Thoracic aorta (tissue), 2 donors: ENCODE data around the gene FHL3. TPM values are rescaled to one million over a fixed set of nuclear protein-coding genes. Genes with fewer than 3 reads are reported as not detected.

Source experiments
- ATAC-seq: fragments of 150-250 bp; one replicate; pipeline ENCODE4 v1.8.0; 2017; ENCODE audit warnings: low read depth; ENCODE audit not compliant: insufficient number of reproducible peaks, low FRiP score
- DNase-seq: peaks from one replicate; pipeline ENCODE4 v3.0.0-alpha.2; 2020; ENCODE audit warnings: low spot score
- H3K27ac ChIP-seq, 2 donors: fragments of 200-600 bp; sonication (generic); 1 replicate in 1 of 2; 2 replicates in 1 of 2; pipeline ENCODE4 v1.5.1; 2016; ENCODE audit warnings: mild to moderate bottlenecking in 2 of 2, moderate library complexity in 2 of 2
- H3K27me3 ChIP-seq: fragments of 200-600 bp; sonication (generic); replicated peaks from 2 replicates; pipeline ENCODE4 v1.6.0; 2016; ENCODE audit warnings: mild to moderate bottlenecking; ENCODE audit not compliant: insufficient read depth
- H3K36me3 ChIP-seq: fragments of 200-600 bp; sonication (generic); one replicate; pipeline ENCODE4 v1.5.1; 2016
- H3K4me1 ChIP-seq, 2 donors: fragments of 200-600 bp; sonication (generic); 1 replicate in 1 of 2; 2 replicates in 1 of 2; pipeline versions ENCODE4 v1.5.1 to v1.6.0; 2016; ENCODE audit warnings: low read depth in 2 of 2, mild to moderate bottlenecking in 1 of 2; ENCODE audit not compliant: control insufficient read depth in 1 of 2
- H3K4me3 ChIP-seq: fragments of 200-600 bp; sonication (generic); 2 replicates; pipeline ENCODE4 v1.5.1; 2016; ENCODE audit warnings: mild to moderate bottlenecking
- H3K9me3 ChIP-seq: fragments of 200-600 bp; sonication (generic); 2 replicates; pipeline ENCODE4 v1.5.1; 2016
- CTCF ChIP-seq: fragments of 200-600 bp; sonication (generic); IDR thresholded peaks from one replicate; pipeline ENCODE4 v1.5.1; 2019; ENCODE audit warnings: antibody characterized with exemption
- total RNA-seq, 2 donors: library from RNA; depleted of rRNA; stranded (reverse); fragments of >200 nt; gene quantifications; one replicate each; pipeline versions ENCODE4 v1.1.0 to v1.2.3, GENCODE V29; 2016

Gene FHL3
- total RNA-seq, 2 donors from 2014 or later = 57.0 to 90.7 TPM

DNA sequence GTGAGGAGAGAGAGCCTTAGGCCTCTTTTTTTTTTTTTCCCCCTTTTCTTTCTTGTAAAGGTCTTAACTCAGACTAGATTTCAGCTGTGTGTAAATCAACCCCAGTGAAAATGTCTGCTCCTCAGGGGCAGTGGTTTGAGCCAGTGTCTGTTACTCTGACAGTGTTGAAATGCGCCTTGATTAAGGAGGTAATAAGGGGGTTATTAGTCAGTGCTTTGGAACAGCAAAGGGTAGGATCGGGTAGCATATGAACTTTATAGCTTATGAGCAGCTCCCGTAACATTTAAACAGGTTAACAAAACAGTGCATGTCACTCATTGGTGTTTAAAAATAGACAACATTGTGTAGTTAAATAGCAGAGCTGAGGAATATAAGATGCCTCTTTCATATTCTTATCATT, 17.5 kb upstream of the FHL3 start:
- DNase-seq = no peak
- no peaks in the 10 kb centered on the region for H3K9me3 ChIP-seq
- no peaks in the 10 kb centered on the region for H3K27me3 ChIP-seq
- H3K36me3 ChIP-seq = peaks cover 60% of the 10 kb centered on the region
- no peak for TF ChIP-seq CTCF
- H3K4me1 ChIP-seq = no peaks in the 10 kb centered on the region
- no peak overlapping the region for H3K4me3 ChIP-seq
- H3K27ac ChIP-seq = no peak overlapping the region
- no peak for ATAC-seq

DNA sequence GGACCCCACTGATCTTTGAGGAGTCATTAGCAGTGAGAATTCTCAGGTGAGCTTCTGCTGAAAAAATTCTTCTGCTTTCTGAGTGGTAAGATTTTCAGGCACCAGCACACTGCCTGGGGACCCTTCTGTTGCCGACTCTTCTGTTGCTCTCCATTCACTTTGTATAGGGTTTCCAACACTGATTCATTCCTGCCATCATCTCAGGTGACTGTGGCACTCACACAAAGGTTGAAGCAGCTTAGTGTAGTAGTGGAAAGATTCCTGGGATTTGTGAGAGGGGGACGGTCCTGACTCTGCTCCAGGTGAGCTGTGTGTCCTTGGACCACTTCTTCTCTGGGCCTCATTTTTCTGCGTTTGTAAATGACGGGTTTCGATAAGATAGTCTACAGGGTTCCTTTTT, 16.7 kb upstream of the FHL3 start:
- Histone ChIP-seq H3K4me1 (no peaks in the 10 kb centered on the region), H3K4me3 (no peak overlapping the region), H3K27me3 (no peaks in the 10 kb centered on the region), H3K9me3 (no peaks in the 10 kb centered on the region), H3K36me3 (peaks cover 69% of the 10 kb centered on the region), H3K27ac (no peak overlapping the region)
- no peak for TF ChIP-seq CTCF
- ATAC-seq = no peak
- DNase-seq = no peak

DNA sequence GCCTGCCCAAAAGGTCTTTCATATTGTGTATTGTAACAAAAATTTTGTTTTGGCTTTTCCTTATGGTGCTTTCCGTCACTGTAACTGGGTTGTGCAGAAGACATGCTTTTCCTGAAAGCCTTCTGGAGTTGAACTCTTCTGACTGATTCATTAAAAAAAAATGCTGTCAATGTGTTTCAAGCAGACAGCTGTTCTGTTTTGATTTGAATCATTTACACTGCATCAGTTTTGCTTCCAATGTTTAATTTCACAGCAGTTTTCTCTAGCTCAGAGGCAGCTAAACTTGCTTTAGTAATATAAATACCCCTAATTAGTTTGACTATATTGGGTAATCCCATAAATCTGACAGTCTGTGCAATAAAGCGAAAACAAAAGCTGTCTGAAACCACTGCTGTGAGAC, 15.1 kb upstream of the FHL3 start:
- Histone ChIP-seq H3K9me3 (no peaks in the 10 kb centered on the region), H3K36me3 (peaks cover 63% of the 10 kb centered on the region), H3K27me3 (no peaks in the 10 kb centered on the region), H3K4me1 (peaks cover 0 to 11% of the 10 kb centered on the region in 2 donors), H3K4me3 (no peak overlapping the region), H3K27ac (no peak overlapping the region)
- TF ChIP-seq CTCF = no peak
- DNase-seq (no peak), ATAC-seq (no peak)

DNA sequence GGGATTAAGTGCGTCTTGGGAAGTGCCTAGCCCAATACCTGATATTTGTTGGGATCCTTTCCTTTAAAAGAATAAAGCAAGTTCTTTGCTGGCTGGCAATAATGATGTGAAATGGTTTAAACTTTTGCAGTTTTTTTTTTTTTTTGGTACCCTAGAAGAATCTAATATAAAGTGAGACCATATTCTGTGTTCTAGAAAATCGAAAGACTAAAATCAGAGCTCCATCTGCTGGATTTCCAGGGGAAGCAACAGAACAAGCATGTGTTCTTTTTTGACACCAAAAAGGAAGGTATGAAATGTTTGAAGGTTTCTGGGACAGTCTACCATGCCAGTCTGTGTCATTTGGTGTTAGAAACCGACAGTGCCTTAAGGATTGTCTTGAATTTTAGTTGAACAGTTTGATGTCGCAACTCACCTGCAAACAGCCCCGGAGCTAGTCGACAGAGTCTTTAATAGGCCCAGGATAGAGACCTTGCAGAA, 13.6 kb upstream of the FHL3 start:
- H3K9me3 ChIP-seq = no peaks in the 10 kb centered on the region
- DNase-seq = no peak
- H3K4me1 ChIP-seq = peaks cover 8 to 26% of the 10 kb centered on the region in 2 donors
- no peaks in the 10 kb centered on the region for H3K27me3 ChIP-seq
- H3K27ac ChIP-seq = no peak overlapping the region
- peak; percentile 29 for TF ChIP-seq CTCF
- no peak overlapping the region for H3K4me3 ChIP-seq
- no peak for ATAC-seq
- H3K36me3 ChIP-seq = peaks cover 54% of the 10 kb centered on the region

DNA sequence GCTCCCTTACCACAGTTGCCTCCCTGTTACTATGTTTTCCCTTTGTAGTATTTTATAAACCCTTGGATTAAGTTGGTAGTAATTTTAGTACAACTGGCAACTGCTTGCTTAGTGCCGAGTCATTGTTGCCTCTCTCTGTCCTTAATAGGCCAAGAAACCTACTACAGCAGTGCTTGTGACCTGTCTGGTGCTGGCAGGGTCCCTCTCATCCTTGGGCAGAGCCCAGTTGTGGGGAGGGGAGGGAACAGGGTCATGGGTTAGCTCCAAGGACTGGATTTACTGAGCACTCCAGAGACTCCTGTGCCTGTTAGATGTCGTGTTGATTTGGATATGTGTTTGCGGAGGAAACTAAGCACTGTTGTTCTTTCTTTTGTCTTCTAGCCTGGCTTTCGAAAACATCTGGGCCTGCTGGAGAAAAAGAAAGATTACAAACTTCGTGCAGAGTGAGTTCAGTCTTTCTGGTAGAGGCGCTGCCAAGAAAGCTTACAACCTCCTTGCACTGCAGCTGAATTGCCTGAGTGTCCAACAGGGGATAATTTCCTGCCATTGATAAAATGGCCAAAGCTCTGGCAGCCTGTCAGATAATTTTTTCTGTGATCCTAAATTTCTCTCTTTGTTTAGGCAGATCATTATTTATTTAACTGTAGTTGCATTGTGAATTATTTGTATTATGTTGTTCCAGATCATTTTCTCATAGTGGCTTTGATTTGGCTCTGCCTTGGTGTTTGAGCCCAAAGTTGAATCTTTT, 10.8 kb upstream of the FHL3 start:
- Histone ChIP-seq H3K4me1 (peaks cover 16 to 36% of the 10 kb centered on the region in 2 donors), H3K36me3 (peaks cover 28% of the 10 kb centered on the region), H3K4me3 (no peak overlapping the region), H3K9me3 (no peaks in the 10 kb centered on the region), H3K27me3 (no peaks in the 10 kb centered on the region), H3K27ac (peak overlapping the region; percentile 40 to 71)
- no peak for DNase-seq
- no peak for TF ChIP-seq CTCF
- ATAC-seq = no peak
